AG10803 (cell line): ENCODE measurements around the gene GPR162.
A peak's percentile ranks its signal among the peaks of the same experiment; 100 is the strongest.
"Not testable (repeated sequence)": the region's sequence is repeated elsewhere in the genome, so short reads cannot be mapped to it uniquely, and the experiment has no call there.

Source experiments
- DNase-seq: peaks from one replicate; pipeline ENCODE4 v3.0.0; 2010; ENCODE audit warnings: low read depth
- H3K4me3 ChIP-seq: 2 replicates; pipeline ENCODE4 v1.5.1; 2011; ENCODE audit warnings: mild to moderate bottlenecking, low read length, control low read depth
- TF ChIP-seq, protein P1 (sequence below): conservative IDR thresholded peaks from 2 replicates; pipeline ENCODE4 v1.5.1; 2011; ENCODE audit warnings: mild to moderate bottlenecking, low read length, control low read depth, inconsistent platforms

GPR162 gene

DNA sequence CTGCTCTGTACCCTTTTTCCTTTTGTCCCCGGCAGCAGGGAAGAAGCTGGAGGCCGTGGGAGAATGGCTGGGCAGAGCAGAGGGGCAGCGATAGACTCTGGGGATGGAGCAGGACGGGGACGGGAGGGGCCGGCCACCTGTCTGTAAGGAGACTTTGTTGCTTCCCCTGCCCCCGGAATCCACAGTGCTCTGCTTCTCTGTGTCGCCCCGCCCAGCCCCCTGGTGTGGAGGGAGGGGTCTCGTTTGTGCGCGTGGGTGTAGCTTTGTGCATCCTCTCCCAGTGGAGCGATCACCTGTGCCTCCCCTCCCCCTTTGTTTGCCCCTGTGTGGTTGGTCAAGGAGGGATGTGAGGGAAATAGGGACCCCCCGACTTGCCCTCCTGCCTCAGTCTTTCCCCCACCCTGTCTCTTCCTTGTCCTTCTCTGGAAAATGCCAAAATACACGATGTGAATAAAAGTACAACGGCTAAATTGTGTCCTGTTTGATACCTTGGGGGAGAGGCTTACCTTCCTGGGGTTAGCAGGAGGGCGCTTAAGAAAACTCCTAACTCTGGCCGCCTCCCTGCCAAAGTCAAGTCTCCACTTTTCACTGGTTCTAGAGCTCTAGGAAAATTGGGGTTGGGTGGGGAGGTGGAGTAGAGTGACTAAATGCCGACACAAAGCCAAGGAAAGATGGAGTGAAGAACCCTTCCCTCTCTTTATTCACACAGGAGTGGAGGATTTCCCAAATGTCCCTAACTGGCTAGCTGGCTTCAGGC lies 44.7 kb downstream of the GPR162 start:
- DNase-seq = no peak
- peak overlapping the region; percentile 94 for H3K4me3 ChIP-seq
- TF ChIP-seq, protein P1, sequence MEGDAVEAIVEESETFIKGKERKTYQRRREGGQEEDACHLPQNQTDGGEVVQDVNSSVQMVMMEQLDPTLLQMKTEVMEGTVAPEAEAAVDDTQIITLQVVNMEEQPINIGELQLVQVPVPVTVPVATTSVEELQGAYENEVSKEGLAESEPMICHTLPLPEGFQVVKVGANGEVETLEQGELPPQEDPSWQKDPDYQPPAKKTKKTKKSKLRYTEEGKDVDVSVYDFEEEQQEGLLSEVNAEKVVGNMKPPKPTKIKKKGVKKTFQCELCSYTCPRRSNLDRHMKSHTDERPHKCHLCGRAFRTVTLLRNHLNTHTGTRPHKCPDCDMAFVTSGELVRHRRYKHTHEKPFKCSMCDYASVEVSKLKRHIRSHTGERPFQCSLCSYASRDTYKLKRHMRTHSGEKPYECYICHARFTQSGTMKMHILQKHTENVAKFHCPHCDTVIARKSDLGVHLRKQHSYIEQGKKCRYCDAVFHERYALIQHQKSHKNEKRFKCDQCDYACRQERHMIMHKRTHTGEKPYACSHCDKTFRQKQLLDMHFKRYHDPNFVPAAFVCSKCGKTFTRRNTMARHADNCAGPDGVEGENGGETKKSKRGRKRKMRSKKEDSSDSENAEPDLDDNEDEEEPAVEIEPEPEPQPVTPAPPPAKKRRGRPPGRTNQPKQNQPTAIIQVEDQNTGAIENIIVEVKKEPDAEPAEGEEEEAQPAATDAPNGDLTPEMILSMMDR = no peak

DNA sequence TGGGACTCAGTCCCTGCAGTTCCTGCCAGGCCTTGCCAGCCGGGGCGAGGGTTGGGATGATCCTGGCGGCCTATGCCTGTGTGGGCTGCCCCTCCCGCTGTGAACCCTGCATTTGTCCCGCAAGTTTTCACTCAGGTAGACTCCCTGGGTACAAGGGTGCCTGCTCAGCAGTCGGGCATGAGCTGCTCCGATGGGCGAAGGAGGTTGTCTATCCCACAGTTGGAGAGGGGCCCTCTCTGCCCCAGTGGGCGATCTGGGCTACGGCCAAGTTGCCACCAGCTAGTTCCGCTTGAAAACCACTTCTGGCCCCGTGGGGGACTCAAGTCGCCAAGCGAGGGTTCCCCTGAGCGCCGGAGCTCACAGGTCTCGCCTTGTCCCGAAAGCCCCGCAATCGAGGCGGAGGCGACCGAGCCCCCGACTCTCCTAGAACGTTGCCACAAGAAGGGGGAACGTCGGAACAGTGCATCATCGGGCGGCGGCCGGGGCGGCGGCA lies 45.3 kb downstream of the GPR162 start:
- peak overlapping the region; percentile 94 for H3K4me3 ChIP-seq
- TF ChIP-seq, protein P1 = no peak
- no peak for DNase-seq

DNA sequence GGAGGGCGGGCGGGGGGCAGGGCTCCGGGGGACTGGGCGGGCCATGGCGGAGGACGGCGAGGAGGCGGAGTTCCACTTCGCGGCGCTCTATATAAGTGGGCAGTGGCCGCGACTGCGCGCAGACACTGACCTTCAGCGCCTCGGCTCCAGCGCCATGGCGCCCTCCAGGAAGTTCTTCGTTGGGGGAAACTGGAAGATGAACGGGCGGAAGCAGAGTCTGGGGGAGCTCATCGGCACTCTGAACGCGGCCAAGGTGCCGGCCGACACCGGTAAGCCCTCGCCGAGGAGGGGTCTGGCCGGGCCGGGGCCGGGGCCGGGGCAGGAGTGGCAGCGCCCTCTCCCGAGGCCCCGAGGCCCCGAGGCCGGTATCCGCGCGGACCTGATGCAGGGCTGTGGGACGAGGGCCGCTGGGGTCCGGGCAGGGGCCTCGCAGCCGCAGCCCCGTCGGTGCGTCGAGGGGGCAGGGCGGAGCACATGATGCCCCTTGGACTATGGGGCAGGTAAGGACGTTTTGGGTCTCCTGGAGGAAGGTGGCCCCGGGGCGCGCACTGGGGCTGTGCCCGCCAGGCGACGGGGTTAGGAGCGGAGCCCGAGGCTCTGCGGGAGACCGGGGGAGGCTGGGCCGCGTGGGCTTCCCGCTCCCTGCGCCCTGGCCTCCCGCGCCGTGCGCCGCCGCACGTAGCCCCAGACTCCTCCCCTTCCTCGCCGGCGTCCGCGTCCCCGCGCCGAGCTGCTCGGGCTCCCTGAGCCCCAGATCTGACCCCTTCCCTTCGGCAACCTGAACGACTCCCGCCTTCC lies 46.0 kb downstream of the GPR162 start, which contains the start of gene TPI1:
TPI1 (plus strand) TSS at position 119 of the 798 bp plus-strand sequence; CDS start at position 155, 36 bp downstream.
- peak within 1 kb of the TSS; percentile 94 for H3K4me3 ChIP-seq
- TF ChIP-seq, protein P1 = no peak
- DNase-seq = peak; percentile 78

DNA sequence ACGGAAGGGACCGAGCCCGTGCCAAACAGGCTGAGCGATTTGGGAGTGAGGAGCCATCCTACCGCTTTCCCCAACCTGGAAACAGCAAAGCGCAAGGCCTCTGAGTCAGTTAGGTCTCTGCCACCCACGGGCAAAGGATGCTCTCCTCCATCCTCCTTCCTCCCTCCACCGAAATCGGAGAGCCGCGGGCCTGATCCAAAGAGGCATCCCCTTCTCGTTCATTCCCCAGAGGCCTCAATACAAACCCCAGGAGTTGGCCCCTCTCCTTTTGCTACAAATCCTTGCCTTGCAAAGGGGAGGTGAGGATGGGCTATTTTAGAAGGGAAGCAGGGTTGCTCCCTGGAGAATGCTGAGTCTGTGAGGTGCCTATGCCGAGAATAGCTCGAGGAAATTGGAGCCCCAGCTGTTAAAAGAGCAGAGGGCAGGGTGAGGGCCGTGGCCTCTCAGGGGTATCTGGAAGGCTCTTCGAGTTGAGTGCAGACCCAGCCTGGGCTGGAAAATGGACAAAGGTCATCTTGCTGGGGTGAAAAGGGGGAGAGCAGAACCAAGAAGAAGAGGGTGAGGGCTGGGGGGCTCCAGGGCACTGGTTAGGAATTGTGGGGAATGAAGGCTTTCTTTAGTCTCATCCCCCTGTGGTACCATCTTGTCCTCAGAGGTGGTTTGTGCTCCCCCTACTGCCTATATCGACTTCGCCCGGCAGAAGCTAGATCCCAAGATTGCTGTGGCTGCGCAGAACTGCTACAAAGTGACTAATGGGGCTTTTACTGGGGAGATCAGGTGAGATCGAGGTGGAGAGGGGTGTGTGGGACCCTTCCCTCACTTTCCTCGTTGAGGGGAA lies 46.8 kb downstream of the GPR162 start:
- TF ChIP-seq, protein P1 = peak; percentile 41
- H3K4me3 ChIP-seq = peak overlapping the region; percentile 94
- DNase-seq = no peak

DNA sequence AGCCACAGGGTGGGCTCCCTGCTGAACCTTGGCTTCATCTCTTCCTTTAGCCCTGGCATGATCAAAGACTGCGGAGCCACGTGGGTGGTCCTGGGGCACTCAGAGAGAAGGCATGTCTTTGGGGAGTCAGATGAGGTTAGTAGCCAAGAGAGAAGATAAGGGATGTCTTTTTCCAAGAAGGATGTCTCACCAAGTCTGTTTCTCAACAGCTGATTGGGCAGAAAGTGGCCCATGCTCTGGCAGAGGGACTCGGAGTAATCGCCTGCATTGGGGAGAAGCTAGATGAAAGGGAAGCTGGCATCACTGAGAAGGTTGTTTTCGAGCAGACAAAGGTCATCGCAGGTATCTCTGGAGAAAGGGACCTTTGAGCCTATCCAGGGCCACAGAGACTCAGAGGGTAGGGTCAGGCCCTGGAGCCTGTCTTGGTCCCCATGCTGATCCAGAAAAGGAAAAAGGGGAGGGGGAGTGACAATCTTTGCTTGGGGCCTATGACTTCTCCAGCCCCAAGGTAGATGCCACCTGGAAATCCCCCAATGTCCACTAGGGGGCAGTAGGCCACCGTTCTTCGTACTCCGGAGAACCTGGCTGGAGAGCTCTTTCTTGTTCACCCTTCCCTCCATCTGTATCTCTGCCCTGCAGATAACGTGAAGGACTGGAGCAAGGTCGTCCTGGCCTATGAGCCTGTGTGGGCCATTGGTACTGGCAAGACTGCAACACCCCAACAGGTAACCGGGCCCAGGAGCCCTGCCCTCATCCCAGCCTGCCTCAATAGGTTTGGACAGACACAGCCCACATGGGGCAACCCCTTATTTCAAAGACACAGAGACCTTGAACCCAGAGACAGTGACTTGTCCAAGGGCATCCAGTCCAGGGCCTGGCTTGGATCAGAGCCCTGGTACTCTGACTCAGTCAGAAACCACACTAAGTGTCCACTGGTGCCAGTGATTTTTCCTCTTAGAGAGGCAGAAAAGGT lies 47.7 kb downstream of the GPR162 start:
- DNase-seq = peak; percentile 64
- TF ChIP-seq, protein P1 = peak; percentile 87
- peak overlapping the region; percentile 94 for H3K4me3 ChIP-seq

DNA sequence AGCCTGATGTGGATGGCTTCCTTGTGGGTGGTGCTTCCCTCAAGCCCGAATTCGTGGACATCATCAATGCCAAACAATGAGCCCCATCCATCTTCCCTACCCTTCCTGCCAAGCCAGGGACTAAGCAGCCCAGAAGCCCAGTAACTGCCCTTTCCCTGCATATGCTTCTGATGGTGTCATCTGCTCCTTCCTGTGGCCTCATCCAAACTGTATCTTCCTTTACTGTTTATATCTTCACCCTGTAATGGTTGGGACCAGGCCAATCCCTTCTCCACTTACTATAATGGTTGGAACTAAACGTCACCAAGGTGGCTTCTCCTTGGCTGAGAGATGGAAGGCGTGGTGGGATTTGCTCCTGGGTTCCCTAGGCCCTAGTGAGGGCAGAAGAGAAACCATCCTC lies 48.7 kb downstream of the GPR162 start:
- H3K4me3 ChIP-seq = not testable (repeated sequence)

More for the DNA sequence above, 48.7 kb downstream of the GPR162 start:
- DNase-seq = not testable (repeated sequence)
